HG03457 (cell line): ENCODE measurements around the gene ENKUR.

Experiments
- ATAC-seq: cut with Tn5 transposase; IDR thresholded peaks from one replicate; pipeline ENCODE4 v1.9.1; 2021; ENCODE audit warnings: moderate number of reproducible peaks; ENCODE audit not compliant: unreplicated experiment

The ENKUR gene

GRCh38 chr10:24951201-24952142 is 64.5 kb downstream of the ENKUR start:
- ATAC-seq: no peak

- no peak for ATAC-seq
Measured at GRCh38 chr10:24950439-24950838, 65.5 kb downstream of the ENKUR start.

- ATAC-seq: no peak
Measured at GRCh38 chr10:24949616-24950015, 66.3 kb downstream of the ENKUR start.

- no peak for ATAC-seq
Measured at GRCh38 chr10:24947304-24948097, 68.5 kb downstream of the ENKUR start.

- ATAC-seq: no peak
Measured at GRCh38 chr10:24944512-24945255, 71.3 kb downstream of the ENKUR start.

- ATAC-seq: no peak
Measured at GRCh38 chr10:24938525-24938924, 77.4 kb downstream of the ENKUR start.

GRCh38 chr10:24938076-24938475 is 77.9 kb downstream of the ENKUR start:
- ATAC-seq: no peak

- no peak for ATAC-seq
Measured at GRCh38 chr10:24935504-24936292, 80.3 kb downstream of the ENKUR start.
